Measurements from ENCODE around the gene SIN3B.

SIN3B gene

DNA sequence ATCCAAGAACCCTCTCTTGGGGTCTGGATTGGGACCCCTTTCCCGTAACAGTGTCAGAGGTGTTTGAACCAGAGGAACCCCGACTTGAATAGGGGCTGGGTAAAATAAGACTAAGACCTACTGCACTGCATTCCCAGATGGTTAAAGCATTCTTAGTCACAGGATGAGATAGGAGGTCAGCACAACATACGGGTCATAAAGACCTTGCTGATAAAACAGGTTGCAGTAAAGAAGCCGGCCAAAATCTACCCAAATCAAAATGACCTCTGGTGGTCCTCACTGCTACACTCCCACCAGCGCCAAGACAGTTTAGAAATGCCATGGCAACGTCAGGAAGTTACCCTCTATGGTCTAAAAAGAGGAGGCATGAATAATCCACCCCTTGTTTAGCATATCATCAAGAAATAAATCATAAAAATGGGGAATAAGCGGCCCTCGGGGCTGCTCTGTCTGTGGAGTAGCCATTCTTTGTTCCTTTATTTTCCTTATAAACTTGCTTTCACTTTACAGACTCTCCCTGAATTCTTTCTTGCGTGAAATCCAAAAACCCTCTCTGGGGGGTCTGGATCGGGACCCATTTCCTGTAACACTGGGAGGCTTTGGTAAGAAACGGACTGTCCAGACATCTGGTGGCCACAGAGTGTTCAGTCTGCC is 4.4 kb upstream of the SIN3B start:
- DNase-seq, result no peak

DNA sequence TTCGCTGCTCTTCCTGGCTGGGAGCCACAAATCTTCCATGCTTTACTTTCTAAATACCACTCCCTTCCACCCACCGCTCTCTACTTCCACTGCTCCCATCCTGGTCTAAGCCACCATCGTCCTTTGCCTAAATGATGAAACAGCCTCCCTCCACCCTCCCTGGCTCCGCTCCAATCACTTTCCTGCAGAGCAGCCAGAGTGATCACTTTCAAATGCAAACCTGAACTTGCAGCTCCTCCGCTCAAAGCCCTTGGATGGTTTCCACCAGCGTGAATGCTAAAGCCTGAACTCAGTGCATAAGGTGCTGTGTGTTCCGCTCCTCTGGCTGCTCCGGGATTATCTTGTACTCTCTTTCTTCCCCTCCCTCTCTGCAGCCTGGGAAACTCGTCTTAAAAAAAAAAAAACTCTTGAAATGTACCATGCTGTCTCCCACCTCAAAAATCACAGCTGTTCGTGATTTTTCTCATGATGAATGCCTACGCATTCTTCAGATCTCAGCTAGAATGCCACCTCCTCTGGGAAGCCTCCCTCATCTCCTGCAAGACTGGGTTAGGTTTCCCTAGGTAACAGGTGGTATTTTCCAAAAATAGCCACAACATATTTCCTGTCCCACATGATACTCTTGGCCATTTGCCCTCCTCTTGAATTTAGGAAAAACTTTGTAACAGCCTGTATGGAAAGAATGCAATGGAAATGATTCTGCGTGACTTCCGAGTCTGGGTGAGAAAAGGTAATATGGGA is 3.7 kb upstream of the SIN3B start:
- DNase-seq, result no peak

DNA sequence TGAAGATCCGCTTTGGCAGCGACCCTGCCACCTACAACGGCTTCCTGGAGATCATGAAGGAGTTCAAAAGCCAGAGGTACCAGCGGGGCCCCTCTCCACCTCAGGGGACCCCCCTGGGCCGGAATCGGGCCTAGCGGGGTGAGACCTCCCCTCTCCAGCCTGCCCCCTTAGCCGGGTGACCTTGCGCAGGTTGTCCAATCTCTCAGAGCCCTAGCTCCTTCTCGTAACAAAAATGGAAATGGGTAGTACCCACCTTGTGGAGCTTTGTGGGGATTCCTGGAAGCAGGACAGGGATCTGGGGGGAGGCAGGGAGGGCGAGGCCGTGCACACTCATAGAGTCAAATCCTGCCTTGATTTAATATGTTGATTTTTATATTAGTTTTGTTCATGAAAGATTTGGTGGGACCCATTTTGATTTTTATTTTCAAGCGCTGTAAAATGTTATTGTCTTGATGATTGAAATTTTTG is 658 bp downstream of the SIN3B start:
- DNase-seq, result no peak

DNA sequence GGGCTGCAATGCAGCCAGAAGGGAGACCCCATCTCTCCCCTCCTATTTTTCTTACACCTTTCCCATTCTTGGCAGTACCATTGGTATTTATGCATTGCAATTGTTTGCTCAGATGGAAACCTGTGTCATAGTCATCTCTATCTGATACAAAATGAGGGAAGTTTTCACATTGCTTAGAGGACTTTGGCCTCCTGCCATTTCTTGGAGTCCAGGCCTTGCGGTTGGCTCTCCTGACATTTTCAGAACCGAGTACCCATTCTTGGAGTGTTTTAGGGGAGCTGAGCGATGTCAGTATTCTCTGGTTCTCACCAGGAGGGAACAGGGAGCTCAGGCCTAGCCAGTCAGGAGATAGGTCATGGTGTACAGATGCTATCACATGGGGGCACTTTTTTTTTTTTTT is 1.5 kb downstream of the SIN3B start:
- DNase-seq, result no peak

DNA sequence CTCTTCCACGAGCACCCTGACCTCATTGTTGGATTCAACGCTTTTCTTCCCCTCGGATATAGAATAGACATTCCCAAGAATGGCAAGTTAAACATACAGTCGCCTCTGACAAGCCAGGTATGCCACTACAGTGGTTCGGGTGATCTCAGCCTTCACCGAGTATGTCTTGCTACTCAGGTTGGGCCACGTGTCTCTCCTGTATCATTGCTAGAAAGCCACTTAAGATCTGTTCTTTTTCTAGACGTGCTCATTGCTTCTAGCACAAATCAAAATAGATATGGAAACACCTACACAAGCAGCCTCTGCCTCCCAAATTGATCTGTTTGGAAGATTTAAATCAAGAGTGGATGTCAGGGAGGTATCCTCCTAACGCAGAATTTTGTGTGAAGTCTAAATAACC is 2.3 kb downstream of the SIN3B start:
- DNase-seq, result no peak

DNA sequence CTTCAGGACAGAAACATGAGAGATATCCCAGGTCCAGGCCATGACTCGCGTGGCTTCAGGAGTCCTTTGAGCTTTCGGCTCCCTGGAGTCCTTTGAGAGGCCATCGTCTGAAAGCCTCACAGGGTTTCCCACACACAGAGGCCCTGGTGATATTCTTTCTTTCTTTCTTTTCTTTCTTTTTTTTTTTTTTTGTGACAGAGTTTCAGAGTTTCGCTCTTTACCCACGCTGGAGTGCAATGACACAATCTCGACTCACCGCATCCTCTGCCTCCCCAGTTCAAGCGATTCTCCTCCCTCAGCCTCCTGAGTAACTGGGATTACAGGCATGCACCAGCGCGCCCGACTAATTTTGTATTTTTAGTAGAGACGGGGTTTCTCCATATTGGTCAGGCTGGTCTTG is 5.5 kb downstream of the SIN3B start:
- DNase-seq, result no peak

DNA sequence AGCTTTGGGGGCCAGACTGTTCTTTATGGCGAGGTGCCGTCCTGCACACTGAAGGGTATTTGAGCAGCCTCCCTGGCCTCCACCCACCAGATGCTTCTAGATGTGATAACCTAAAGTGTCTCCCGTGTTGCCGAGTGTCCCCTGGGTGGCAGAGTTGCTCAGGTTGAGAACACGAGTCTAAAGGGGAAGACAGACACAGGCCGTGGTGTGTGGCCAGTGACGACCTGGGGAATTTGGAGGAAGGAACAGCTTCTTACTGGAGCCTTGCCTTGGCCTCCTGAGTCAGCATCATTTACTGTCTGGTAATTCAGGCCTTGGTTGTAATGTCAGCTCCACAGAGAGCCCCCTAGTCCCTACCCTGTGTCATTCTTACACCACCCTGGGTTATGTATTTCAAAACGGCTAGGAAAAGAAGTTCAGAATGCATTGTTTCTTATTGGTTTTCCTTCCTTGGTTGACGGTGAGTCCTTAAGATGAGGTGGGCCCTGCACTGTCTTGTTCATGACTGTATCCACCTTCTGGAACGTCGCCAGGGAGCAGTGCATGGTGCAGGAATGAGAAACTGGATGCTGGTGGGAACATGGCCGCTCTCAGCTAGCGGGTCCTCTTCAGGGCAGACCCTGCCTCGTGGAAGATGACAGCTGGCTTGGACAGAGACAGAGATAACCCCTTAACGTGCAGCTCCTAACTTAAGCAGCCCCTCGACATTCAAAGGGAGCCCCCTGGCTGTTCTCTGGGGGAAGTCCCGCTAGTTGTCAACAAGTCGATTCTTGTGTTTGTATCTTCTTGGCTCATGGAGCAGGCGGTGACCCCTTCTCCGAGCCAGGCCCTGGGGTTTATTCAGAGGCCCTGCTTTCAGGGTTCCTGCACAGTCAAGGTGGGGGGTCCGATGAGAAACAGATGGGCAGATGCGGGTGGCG is 7.2 kb downstream of the SIN3B start:
- no peak for DNase-seq

DNA sequence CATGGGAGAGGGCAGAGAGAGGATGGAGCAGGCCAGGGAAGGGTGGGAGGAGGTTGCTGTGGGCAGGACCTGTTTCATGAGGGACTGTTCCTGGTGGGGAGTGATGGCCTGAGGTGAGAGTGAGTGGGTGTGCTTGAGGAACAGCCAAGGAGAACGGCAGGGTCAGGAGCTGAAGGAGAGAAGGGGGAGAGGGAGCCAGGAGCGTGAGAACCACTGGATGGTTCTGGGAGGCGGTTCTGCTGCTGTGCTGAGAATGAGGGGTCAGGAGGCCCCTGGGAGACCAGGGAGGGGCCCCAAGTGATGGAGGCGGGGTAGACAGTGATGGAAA is 7.8 kb downstream of the SIN3B start:
- no peak for DNase-seq

DNA sequence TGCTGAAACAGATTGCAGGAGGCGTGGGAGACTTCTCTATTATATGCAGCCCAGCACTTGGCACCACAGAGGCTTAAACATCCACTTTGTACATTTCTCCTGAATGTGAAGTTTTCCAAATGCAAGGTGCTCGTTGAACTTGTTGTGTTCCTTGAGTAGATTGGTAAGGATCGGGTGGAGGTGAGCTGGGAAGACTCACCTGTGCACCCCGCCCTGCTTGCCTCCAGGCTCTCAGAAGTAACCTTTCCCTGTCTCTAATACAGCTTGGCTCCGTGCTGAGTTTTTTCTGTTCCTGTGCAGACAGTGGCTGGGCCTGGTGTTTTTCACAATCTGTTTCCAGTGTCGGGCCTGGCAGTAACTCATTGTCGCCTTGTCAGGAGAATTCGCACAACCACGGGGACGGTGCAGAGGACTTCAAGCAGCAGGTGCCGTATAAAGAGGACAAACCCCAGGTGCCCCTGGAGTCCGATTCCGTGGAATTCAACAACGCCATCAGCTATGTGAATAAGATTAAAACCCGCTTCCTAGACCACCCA is 12.3 kb downstream of the SIN3B start:
- DNase-seq, result no peak

DNA sequence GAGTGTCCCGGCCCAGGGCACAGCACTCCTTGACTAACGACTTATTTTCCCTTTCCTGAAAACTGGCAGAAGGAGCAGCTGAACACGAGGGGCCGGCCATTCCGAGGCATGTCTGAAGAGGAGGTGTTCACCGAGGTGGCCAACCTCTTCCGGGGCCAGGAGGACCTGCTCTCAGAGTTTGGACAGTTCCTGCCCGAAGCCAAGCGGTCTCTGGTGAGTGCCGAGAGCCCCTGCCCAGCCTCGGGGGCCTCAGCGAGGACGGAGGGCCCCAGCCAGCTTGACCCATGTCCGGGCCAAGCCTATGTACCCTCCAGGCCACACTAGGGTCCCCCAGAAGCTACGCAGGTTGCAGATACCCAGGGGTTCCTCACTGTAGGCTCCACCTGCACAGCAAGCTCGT is 17.7 kb downstream of the SIN3B start:
- no peak for DNase-seq

DNA sequence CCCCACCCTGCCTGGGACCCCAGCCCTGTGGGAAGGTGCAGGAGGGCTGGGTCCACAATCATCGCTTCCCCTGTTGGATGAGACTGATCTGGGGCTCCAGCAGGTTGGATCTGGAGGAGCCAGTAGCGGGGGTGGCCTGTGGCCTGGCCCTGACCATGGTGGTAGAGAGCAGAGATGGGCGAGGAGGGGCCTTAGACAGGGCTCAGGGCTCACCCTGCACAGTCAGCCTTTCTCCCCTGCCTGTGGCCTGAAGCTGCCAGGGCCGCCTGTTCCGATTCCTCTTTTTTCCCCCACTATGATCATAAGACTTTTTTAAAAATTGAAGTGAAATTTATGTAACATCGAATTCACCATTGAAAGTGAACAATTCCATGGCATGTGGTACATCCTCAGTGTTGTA is 18.2 kb downstream of the SIN3B start:
- no peak for DNase-seq

DNA sequence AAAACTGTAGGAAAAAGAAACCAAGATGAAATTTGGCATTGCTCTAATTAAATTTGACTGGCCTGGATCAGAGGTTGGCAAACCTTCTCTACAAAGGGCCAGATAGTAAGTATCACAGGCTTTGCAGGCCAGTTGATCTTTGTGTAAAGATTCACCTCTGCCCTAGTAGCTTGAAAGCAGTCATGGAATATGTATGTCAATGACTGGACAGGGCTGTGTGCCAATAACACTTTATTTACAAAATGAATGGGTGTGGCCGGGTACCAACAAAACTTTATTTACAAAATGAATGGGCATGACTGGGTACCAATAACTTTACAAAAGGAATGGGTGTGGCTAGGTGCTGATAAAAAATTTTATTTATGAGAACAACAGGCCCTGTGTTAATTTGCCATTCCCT is 20.0 kb downstream of the SIN3B start:
- DNase-seq, result no peak

DNA sequence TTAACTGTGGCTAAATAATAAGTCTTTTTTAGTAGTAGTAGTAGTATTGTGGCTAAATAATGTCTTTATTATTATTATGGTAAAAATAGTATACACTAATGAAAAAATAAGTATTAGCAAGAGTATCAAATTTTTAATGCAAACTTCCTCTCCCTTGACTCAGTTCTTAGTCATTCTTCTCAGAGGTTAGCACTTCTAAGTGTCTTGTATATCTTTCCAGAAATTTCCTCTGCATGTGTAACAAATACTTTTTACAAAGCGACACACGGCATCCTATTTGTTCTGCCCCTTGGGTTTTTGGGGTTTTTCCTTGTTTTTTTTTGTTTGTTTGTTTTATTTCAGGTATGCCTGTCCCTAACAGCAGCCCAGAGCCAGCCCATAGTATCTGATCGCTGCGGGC is 20.9 kb downstream of the SIN3B start:
- no peak for DNase-seq

DNA sequence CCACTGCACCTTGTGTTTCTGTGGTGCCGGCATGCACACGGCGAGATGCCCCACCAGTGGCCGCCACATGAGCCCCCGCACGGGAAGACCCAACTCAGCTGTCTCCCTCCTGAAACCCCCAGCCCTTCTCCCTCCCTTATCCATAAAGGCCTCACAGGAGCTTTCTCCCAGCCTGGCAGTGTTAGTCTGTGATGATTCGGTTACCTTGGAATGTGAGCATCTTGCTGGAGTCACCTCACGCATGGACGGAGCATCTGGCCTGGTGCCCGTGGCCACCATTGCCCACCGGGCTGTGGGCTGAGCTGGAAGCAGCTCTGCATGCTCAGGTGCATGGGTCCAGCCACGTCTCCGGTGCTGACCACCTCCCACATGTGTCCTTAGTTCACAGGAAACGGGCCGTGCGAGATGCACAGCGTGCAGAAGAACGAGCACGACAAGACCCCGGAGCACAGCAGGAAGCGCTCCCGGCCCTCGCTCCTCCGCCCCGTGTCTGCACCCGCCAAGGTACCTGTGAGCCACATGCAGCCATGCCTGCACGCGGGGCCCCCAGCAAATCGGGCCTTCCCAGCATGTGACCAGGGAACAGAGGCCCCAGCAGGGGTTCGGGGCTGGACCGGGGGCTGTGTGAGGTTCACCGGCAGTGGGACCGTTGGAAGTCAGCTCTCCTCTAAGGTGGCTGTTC is 22.0 kb downstream of the SIN3B start:
- no peak for DNase-seq

DNA sequence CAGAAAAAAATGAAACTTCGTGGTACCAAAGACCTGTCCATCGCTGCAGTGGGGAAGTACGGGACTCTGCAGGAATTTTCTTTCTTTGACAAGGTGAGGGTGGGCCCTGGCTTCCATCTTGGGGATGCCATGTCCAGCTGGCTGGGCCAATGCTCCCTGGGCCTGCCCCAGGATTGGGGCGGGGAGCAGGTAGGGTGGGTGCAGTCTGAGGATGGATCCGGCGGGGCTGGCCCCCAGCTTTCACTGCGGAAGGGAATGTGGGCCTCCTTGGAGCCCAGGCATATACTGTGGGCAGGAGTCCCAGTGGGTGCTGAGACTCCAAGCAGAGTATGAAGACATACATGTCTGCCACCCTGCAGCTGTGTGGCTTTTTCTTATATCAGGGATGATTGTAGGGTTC is 23.9 kb downstream of the SIN3B start:
- DNase-seq, result no peak

DNA sequence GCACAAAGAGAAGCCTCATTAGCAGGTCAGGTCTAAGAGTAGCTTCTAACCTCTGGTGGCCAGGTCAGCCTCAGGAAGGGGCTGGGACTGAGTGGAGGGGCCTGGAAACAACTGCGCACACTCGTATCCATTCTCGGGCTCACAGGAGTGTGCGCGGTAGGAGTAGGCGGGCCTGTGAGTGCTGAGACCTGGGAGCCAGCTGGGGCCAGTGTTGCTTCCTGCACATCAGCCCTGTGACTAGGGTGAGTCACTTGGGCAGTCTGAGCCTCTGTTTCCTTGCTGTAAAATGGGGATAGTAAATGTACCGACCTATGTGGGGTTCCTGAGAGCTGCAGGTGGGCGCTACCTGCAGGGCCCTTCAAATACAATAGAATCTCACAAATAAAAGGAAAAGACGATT is 26.9 kb downstream of the SIN3B start:
- DNase-seq, result no peak

DNA sequence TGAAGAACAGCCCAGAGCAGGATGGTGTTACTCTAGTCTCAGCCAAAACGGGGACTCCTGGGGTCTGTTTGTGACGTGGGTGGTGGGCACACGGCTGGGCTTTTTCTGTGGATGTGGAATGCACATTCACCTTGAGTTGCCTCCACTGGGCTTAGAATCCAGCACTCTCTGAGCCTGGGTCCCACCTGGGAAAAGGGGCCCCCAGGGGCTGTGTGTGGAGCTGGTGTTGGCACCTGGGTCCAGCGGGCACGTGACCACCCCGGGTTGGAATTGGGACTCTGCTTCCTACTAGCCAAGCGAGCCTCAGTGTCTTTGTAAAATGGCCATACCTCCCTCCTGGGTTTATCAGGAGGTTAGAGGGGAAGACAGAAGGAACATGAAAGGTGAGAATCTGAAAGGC is 30.4 kb downstream of the SIN3B start:
- no peak for DNase-seq

DNA sequence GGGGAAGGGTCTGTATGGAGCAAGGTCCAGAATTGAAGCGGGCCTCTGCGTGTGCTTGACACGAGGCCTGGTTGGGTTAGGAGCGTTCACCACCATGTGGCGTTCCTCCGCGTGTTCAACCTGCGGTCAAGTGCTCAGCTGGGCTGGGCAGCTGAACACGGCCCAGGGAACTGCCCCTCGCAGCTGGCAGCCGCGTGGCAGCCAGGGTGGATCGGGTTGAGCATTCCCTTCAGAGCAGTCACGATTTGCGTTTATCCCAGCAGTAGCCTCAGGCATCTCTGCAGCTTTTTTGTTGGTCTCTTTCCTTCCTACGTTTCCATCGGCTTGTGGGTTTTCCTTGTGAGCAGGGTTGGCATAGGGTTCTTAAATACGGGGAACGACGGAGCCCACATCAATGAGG is 30.9 kb downstream of the SIN3B start:
- DNase-seq, result no peak

DNA sequence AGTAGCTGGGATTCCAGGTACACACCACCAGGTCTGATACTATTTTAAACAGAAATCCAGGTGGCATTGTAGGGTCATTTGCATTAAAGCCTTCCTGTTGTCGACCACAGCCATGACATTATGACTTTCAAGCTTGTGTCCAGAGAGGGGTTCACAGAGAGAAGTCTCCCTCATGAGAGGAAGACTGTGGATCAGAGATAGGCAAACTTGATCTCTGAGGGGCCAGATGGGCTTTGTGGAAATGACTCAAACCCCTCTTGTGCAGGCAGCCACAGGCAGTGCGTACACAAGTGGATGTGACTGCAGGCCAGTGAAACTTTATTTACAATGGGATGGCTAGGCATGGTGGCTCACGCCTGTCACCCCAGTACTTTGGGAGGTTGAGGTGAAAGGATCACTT is 31.8 kb downstream of the SIN3B start:
- no peak for DNase-seq

DNA sequence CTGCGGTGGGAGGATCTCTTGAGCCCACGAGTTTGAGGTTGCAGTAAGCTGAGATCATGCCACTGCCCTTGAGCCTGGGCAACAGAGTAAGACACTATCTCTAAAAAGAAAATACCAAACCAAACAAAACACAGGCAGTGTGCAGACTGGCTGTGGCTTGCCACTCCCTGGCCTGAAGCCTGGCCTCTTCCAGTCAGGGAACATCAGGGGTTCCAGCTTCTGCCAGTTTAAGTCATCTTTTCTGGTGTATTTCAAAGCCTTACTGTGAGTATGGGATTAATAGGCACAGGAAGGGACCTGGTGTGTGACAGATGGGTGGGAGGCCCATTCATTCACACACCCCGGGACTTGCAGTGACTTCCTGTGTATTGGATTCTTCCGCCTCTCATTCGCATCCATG is 32.6 kb downstream of the SIN3B start:
- DNase-seq, result no peak

DNA sequence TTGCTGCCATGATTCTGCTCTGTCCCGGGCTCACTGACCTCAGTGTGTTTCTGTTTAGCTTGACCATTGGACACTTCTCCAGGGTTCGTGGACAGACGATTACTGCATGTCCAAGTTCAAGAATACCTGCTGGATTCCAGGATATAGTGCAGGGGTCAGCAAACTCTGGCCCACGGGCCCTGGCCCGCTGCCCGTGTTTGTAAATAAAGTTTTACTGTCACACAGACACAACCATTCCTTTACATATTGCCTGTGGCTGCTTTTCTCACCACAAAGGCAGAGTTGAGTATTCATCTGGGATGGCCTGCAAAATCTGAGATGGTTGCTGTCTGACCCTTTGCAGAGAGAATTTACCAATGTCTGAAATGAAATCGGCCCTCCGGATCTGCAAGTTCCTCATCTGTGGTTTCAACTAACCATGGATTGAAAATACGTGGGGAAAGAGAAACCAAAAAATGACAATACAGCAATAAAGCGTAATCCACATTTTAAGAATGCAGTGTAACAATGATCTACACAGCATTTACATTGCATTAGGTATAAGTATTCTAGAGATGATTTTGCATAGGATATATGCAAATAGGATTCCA is 33.7 kb downstream of the SIN3B start:
- no peak for DNase-seq

DNA sequence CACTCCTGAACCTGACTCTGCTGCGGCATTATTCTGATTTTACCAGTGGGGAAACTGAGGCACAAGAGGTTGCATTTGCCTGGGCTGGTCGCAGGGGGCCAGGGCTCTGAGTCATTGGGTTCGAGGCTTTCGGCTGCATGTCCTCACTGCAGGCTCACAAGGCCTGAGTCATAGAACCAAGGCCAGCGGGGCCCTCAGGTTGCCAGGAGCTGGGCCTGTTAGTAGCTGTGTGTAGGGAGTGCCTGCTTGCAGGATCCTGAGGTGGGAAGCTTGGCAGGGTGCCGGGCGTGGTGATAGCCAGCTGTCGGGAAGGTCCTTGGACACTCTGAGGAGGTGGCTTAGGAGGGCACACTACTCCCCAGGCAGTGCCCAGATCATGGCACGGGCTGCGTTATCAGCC is 38.0 kb downstream of the SIN3B start:
- DNase-seq, result no peak
